ENCODE measurements around the gene CYGB.
"Not testable (repeated sequence)": the region's sequence is repeated elsewhere in the genome, so short reads cannot be mapped to it uniquely, and the experiment has no call there.

Gene CYGB

DNA sequence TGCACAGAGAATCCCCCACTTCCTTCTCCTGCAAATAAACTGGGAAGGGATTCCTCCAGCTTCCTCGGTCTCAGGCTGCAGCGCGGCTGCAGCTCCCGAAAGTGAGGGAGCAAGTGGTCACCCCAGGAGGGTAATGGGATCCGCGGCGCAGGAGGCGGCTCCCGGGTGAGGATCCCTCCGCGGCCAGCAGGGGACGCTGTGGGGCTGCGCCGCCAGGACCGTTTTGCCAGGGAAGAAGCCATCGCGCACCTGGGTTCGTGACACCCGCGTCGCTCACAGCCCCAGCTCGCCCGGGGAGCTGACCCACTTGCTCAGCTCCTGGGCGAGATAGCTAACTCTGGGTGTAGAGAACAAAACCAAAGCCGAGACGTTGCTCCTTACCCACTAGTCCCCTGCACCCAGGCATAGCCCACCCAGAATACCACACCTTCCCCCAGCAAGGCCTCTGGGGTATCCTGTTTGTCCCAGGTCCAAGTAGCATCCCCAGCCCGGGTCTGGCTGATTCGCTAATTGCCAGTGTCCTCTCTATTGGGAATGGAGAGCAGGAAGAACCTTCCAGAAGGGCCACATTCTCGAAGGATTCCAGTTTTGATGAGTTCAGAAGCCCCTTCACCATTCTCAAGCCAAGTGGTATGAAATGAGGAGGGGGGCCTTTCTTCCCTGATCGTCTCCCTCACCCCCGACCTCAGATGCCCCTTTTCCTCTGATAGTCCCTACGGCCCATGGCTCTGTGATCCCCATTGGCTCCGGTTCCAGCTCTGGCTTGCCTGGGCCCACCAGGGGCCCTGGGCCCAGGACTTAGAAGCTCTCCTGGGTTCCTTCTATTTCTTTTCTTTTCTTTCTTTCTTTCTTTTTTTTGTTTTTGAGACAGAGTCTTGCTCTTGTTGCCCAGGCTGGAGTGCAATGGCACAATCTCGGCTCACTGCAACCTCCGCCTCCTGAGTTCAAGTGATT is 14.1 kb downstream of the CYGB start:
- TF ChIP-seq, protein P1, sequence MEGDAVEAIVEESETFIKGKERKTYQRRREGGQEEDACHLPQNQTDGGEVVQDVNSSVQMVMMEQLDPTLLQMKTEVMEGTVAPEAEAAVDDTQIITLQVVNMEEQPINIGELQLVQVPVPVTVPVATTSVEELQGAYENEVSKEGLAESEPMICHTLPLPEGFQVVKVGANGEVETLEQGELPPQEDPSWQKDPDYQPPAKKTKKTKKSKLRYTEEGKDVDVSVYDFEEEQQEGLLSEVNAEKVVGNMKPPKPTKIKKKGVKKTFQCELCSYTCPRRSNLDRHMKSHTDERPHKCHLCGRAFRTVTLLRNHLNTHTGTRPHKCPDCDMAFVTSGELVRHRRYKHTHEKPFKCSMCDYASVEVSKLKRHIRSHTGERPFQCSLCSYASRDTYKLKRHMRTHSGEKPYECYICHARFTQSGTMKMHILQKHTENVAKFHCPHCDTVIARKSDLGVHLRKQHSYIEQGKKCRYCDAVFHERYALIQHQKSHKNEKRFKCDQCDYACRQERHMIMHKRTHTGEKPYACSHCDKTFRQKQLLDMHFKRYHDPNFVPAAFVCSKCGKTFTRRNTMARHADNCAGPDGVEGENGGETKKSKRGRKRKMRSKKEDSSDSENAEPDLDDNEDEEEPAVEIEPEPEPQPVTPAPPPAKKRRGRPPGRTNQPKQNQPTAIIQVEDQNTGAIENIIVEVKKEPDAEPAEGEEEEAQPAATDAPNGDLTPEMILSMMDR (IDR thresholded peaks at IDR 0.05; ENCODE audit: extremely low read depth, missing control alignments) = peak; percentile 98
- DNase-seq (ENCODE audit: low spot score) = peak; percentile 85

DNA sequence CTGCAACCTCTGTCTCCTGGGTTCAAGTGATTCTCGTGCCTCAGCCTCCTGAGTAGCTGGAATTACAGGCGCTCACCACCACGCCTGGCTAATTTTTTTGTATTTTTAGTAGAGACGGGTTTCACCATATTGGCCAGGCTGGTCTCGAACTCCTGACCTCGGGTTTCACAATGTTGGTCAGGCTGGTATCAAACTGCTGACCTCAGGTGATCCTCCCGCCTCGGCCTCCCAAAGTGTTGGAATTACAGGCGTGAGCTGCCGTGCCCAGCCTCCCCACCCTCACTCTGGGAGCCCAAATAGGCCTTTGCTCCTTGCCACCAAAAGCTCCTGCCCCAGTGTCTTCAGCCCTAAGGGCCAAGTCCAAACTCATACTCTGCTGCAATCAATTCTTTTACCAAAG is 15.8 kb downstream of the CYGB start:
- not testable (repeated sequence) for DNase-seq (ENCODE audit: low spot score)

DNA sequence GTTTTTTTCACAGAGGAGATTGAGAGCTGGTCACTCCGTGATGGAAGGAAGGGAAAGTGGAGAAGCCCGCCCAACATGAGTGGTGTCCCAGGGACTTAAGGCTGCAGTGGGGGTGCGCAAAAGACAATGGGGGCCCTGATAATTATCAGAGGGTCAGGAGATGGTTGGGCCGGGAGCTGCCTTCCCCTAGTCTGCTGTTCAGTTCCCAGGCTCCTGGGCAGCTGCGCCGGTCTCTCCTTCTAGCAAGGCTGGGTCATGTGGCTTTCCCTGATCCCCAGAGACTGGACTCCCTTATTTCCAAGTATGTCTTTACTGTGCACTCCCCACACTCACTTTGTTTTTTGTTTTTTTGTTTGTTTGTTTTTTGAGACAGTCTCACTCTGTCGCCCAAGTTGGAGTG is 16.2 kb downstream of the CYGB start:
- no peak for DNase-seq (ENCODE audit: low spot score)
- TF ChIP-seq, protein P1 (IDR thresholded peaks at IDR 0.05; ENCODE audit: extremely low read depth, missing control alignments) = no peak

DNA sequence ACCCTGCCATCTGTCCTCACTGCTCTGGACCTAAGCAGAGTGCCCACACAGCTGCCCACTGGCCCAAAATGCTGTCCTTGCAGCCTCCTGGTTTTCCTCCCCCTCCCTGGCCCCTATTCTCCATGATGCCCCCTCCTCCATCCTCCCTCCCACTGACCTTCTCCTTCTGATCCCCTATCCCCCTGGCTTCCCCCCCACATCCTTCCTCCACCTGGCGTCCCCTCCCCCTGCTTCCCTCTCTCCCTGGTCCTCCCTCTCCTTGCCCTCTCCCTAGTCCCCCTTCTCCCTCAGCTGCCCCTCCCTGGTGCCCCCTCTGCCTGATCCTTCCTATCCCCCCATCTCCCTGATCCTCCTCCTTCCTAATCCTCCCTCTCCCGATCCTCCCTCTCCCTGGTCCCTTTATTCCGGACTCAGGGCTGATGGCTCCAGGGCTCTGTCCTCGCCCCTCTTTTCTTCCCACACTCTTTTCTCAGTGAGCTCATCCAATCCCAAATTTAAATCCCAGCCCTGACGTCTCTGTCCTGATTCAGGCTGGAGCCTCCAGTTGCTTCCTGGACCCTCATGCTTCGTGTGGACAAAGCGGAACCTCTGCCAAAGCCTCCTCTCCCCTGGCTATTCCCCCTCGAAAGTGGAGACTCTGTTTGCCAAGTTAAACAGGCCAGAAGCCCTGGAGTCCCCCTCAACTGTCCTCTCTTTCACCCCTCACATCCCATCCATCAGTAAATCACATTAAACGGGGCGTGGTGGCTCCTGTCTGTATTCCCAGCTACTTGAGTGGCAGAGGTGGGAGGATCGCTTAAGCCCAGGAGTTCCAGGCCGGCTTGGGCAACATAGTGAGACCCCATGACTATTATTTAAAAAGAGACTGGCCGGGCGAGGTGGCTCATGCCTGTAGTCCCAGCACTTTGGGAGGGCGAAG is 18.2 kb downstream of the CYGB start:
- no peak for DNase-seq (ENCODE audit: low spot score)
- TF ChIP-seq, protein P1 (IDR thresholded peaks at IDR 0.05; ENCODE audit: extremely low read depth, missing control alignments) = no peak

DNA sequence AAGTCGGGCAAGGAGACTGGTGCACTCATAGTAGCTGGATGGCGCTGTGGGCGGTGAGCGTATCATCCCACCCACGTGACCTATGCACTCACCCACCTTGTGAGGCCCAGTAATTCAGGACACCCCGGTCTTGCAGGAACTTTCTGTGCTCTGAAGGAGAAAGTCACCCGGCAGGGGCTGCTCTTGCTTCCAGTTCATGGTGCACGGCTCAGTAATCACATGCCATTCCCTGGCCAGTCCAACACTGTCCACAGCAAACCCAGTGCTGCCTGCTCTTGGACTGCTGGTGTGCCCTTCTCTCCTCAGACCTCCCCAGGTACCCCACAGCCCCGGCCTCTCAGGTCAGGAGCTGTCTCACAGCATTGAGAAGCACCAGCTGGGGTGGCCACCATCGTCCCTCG is 19.9 kb downstream of the CYGB start:
- DNase-seq (ENCODE audit: low spot score) = no peak
- TF ChIP-seq, protein P1 (IDR thresholded peaks at IDR 0.05; ENCODE audit: extremely low read depth, missing control alignments) = no peak

DNA sequence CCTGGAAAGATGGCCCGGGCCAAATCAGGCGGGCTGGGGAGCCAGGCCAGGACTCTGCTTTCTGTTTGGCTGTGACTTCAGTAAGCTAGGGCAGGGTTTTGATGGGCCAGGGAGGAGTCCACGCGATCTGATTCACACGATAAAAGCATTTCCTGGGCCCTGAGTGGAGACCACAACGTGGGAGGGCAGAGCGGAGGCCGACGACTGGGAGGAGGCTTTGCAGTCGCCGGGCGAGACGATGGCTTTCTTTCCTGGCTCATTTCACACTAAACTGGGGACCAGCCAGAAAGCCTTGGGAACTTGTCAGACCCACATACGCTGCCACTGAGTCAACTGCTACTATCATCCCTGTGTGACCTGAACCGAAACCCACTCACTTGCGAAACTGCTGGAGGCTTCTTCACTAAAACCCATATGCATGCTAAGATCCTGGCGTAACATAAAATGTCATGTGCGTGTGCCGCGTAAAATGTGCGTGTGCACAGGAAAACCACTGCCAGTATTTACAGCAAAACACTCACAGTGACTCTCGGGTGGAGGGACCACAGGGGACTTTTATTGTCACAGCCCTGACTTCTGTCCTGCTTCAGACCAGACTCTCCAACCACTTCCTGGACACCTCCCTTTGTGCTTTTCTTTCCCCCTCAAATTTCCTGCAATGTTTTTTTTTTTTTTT is 22.1 kb downstream of the CYGB start:
- TF ChIP-seq, protein P1 (IDR thresholded peaks at IDR 0.05; ENCODE audit: extremely low read depth, missing control alignments) = no peak
- DNase-seq (ENCODE audit: low spot score) = peak; percentile 65

DNA sequence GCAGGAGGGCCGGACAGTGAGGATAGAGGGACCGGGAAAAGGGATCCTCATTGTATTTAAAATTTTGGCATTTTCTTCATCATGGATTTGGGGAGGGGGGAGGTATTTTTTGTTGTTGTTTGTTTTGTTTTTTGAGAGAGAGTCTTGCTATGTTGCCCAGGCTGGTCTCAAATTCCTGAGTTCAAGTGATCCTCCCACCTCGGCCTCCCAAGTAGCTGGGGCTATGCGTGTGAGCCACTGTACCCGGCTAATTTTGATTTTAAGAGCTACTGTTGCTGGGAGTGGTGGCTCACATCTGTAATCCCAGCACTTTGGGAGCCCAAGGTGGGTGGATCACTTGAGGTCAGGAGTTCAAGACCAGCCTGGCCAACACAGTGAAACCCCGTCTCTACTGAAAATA is 23.2 kb downstream of the CYGB start:
- not testable (repeated sequence) for DNase-seq (ENCODE audit: low spot score)

DNA sequence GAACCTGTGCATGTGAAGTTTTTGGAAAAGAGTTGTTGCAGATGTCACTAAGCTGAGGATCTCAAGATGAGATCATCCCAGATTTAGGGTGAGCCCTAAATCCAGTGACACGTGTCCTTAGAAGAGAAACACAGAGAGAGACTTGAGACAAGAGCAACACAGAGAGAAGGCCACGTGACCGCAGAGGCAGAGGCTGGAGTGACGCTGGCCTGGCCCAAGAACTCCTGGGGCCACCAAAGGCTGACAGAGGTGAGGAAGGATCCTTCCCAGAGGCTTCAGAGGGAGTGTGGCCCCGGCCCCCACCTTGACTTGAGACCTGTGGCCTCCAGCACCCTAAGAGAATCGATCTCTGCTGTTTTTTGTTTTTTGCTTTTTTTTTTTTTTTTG is 24.2 kb downstream of the CYGB start:
- TF ChIP-seq, protein P1 (IDR thresholded peaks at IDR 0.05; ENCODE audit: extremely low read depth, missing control alignments) = no peak
- DNase-seq (ENCODE audit: low spot score) = no peak
